HL-60/S4 (cell line): ENCODE data around the gene PRLH.

ENCODE experiments used
- in situ Hi-C: fragments of 300-500 bp; cut with MboI; formaldehyde crosslinking; loops from 2 replicates; pipeline ENCODE4 v1.14.3; 2022; ENCODE audit warnings: low sequenced_read_pairs

PRLH gene

DNA sequence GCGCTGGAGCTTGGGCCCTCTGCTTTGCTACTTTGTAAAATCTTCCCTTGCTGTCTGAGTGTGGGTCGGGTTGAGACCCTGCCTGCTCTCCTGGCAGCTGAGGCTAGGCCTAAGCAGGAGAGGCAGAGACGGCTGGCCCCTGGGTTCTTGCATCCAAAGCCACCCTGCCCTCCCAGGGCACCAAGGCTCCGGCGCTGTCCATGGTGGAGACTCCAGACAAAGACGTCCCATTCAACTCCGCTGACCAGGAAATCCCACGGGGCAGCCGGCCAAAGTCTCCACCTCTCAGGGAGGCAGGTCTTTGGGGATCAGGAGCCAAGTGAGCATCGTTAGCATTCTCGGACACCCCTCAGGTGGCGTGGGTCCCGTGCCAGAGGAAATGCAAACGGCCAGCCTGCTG is 2.6 kb upstream of the PRLH start:
- in situ Hi-C loops = no loop called here

DNA sequence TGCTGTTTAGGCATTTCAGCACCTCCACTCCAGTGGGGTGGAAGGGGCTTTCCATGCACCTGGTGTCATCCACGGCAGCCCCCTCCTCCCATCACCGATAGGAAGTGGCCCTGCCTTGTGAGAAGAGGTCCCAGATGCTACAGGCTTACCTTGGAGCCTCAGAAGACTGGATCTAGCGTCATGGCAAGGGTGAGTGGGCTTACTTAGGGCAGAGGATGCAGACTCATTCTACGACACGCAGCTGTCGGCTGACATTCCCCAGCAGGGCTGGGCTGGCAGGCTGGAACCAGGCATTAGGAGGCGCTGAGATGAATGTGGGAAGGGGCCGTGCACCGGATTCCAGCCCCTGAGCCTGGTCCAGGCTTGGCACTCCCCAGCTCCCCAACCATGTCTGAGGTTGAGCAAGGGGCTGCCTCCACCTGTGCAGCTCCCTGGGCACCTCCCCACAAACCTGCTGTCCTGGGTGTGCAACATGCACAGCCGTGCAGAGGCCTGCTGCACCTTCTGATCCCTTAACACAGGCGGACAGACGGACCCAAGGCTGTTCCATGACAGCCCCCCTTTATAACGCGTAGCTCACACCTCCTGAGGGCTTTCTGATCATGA is 1.7 kb upstream of the PRLH start:
- in situ Hi-C loops = no loop called here

DNA sequence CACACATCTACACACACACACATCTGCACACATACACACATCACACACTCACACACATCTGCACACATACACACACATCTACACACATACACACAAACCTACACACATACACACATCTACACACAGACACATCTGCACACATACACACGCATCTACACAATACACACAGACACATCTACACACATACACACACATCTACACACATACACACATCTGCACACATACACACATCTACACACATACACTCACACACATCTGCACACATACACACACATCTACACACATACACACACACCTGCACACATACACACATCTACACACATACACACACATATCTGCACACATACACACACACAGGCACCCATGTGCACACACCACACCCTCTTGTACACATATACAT is 400 bp upstream of the PRLH start:
- in situ Hi-C loops = no loop called here

DNA sequence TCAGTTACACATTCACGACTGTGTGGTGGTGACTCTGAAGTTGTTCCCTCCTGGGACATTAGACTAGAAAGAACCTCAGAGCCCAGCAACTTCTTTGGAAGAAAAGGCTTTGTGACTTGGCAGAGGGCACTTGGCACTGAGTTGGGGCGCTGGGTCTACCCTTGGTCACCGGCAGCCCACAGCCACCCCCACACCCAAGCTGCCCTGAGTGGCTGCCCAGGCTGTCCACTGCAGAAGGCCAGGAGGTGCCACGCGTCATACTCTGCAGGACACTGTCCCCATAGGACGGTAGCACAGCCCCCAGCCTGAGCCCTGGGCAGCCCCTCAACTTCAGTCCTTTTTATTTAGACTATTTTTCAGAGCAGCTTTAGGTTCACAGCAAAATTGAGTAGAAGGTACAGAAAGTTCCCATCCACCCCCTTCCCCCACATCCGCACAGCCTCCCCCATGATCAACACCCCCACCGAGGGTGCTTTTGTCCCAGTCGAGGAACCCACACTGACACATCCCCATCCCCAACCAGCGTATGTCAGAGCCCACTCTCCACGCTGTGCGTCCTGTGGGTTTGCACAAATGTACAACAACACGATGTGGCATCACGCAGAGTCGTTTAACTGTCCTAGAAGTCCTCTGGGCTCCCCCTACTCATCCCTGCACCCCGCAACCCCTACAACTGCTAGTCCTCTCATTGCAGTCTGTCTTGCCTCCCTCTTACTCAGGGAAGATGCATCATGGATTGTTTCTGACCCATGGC is 1.1 kb downstream of the PRLH start:
- in situ Hi-C loops = no loop called here

DNA sequence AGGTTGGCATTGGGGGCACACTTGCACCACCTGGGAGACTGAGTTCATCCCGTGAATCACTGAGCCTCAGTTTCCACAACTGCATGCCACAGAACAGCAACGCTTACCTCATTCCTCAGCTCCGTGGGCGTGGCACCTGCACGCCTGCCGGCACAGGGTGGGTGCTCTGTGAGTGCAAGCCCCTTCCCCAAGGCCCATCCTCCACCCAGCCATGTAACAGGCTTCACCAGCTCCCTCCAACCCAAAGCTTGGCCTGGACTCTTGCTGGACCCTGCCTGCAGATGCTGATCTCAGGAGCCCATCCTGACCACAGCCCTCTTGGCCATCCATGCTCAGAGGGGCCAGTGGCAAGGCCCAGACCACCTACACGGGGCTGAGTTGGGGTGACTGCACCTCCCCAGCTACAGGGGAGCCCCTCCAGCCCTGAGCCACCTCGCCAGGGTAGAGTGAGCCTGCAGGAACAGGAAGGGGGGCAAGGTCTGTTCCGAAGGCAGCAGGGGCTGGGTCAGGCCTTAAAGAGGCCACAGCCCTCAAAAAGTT is 1.8 kb downstream of the PRLH start:
- in situ Hi-C loops = no loop called here

DNA sequence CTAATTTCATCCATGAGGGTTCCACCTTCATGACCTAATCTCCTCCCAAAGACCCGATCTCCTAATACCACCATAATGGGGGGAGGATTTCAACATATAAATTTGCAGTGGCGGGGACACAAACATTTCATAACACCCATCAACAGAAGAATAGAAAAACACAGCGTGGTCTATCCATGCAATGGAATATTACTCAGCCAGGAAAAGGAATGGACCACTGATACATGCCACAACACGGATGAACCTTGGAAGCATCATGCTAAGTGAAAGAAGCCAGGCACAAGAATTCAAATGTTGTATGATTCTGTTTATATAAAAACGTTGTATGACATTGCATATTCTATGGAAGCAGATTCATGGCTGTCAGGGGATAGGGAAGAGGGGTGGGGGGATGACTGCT is 2.7 kb downstream of the PRLH start:
- in situ Hi-C loops = no loop called here

DNA sequence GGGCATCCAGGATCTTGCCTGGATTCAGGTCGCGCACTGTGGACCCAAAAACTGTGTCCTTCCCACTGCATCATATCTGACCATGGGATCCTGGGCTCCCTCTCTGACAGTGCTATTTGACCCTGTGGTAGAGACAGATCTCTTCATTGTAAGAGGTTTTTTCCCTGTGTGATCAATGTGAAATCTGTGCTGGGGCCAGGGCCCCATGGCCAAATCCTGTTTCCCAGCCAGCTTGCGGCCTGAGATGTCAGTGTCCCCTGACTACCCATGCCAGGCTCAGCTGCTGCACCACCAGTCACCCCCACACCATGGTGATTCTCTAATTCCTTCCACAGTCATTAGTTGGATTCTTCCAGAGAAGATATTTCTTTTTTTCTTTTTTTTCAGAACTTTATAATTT is 3.5 kb downstream of the PRLH start:
- in situ Hi-C loops = loop anchor here (10.0 kb wide), 1 partner anchor 55 kb away; no protein-coding TSS in a partner anchor

DNA sequence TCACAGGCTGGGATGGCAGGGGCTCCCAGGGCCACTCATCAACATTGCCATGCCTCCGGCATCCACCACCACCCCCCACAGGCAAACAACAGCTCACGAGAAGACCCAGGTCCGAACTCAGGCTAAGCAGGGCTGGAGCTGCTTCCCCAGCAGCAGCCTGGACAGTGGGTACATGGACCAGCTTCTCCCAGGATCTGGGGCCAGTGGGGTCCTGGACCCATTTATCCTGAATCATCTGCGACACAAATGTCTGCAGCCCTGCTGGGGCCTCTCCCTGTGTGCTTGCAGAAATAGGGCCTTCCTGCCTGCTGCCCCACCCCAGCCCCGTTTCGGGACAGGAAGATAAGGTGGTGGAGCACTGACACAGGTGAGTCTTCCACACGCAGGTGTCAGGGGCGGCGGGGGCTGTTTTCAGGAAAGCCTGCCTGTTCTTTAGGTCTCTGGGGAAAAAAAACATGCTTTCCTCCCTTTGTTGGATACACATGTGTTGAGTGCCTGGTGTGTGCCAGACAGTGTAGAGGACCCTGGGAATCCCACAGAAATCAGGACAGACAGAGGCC is 4.5 kb downstream of the PRLH start:
- in situ Hi-C loops = loop anchor here (10.0 kb wide), 1 partner anchor 56 kb away; no protein-coding TSS in a partner anchor

DNA sequence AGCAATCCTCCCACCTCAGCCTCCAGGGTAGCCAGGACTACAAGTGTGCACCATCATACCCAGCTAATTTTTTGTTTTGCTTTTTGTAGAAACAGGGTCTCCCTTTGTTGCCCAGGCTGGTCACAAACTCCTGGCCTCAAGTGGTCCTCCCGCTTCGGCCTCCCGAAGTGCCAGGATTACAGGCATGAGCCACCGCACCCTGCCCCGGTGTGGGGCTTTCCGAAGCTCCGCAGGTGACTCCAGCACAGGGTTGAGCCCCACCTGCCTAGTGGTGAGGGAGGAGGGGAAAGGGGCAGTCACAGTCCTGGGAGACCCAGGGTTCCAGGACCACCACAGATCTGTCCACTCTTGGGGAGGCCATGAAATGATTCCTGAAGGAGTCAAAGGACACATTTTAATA is 5.2 kb downstream of the PRLH start:
- in situ Hi-C loops = loop anchor here (10.0 kb wide), 1 partner anchor 57 kb away; no protein-coding TSS in a partner anchor

DNA sequence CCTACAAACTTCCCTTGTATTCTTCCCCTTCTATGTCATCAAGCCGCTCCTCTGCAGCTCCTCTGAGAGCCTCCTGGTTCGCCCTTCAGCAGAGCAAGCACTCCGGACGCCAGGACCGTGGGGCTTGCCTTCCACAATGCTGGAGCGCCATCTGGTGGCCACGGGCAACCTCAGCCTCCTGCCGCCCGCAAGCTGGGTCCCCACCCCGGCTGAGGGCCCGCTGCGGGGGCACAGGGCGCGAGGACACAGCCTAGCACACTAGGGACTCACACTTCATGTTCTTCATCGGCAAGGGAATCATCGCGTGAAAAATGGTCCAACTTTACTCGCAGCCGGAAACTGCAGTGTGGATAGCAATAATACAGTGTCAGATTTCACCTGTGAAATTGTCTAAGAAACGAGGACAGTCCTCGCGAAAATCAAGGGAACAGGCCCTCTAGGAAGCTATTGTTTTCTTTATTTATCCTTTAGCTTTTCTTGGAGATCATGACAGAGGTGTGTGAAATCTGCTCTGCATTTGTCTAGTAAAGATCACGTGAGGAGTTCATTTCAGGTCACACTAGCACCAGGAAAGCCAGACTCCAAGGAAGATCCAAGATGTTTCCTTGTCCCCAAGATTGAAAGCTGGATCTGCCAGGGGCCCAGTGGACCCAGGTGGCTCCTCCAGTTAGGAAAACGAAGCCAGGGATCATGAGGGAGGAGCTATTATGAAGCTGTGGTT is 5.8 kb downstream of the PRLH start:
- in situ Hi-C loops = loop anchor here (10.0 kb wide), 1 partner anchor 57 kb away; no protein-coding TSS in a partner anchor

DNA sequence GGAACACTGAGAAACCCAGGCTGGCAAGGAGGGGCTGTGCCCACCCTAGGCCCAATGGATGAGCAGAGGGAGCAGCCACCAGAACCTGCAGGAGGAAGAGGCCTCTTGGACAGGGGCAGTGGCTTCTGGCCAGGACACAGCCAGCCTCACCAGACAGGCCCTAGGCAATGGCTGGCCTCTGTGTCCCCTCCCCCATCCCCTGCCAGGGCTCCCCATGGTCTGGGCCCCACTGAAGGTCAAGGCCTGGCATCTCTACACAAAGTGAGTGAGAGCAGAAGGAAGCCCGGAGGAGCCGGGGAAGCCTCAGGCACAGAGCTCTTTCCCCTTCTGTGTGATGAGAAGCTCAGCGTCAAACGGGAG is 6.3 kb downstream of the PRLH start:
- in situ Hi-C loops = loop anchor here (10.0 kb wide), 1 partner anchor 58 kb away; no protein-coding TSS in a partner anchor

DNA sequence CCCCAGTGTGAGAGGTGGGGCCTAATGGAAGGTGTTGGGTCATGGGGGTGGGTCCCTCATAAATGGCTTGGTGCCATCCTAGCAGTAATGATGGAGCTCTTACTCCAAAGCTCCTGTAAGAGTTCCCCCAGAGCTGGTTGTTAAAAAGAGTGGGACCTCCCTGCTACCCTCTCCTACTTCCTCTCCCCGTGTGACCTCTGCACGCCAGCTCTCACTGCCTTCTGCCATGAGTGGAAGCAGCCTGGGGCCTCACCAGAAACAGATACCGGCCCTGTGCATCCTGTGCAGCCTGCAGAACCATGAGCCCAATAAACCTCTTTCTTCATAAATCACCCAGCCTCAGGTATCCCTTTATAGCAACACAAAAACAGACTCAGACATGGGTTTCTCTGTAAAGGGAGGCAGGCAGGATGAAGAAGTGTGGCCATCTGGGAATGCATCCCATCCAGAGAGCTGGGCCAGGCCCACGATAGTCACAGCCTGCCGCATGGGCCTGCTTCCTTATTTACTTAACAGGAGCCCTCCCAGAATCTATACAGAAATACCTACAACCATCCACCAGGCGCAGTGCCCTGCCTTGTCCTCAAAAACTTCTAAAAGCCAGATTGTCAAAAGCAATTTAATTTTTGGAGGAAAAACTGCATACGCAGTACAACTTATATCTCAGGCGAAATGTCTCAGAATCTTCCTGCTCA is 7.5 kb downstream of the PRLH start:
- in situ Hi-C loops = loop anchor here (10.0 kb wide), 1 partner anchor 59 kb away; no protein-coding TSS in a partner anchor

DNA sequence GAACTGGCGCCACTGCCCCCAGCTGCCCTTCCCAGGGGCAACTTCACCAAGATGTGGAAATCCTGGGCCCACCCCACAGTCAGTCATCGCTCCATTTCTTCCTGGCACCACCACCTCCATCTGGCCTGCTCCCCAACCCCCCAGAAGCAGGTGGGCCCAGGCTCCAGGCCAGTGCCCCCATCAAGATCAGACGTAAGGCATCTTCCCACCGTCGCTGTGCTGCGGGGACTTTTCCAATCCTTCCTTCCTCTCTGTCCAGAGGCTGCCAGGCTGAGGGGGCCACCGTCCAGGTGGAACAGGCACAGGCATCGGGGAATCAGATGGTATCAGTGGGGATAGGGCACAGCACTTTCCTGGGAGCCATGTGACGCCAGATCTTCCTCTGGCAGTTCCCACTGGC is 8.1 kb downstream of the PRLH start:
- in situ Hi-C loops = loop anchor here (10.0 kb wide), 1 partner anchor 60 kb away; no protein-coding TSS in a partner anchor

DNA sequence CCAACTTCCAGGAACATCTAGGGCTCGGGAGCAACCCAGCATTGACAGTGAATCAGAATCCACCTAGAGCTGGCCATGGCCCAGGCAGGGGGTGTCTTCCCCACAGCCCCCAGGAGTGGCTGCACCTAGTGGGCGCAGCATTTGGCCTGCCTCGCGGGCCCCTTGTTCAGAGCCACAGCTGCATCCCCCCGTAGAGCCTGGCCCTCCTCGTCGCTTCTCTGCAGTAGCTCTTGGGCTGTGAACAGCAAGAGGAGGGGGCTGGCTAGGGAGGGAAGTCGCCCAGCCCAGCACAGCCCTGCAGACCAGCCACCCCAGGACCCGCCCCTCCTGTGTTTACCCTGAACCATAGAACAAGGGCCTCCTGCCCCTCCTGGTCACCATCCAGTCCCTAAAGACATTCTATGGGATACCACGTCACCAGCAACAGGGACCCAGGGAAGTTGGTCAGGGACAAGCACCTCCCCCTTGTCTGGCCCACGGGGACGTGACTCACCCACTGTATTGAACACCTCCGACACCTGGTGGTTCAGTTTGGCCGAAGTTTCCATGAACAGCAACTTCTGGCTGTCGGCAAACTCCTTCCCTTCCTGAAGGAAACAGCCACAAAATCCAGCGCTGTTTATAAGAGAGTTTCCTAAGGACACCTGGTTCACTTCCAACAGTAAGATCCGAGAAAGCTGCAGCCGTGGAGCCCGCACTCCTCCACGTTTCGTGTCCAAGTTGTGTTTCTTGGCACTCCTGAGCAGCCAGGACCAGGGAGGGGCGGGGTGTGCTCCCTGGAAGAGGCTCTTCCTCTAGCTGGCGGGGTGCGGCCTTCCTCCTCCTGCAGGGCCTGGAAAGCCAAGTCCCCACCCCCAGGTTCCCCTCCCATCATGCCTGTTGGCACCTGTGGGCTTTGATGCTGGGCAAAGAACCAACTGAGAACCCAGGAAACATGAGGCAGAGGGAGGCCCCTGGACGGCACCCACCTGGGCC is 8.8 kb downstream of the PRLH start:
- in situ Hi-C loops = loop anchor here (10.0 kb wide), 1 partner anchor 60 kb away; no protein-coding TSS in a partner anchor

DNA sequence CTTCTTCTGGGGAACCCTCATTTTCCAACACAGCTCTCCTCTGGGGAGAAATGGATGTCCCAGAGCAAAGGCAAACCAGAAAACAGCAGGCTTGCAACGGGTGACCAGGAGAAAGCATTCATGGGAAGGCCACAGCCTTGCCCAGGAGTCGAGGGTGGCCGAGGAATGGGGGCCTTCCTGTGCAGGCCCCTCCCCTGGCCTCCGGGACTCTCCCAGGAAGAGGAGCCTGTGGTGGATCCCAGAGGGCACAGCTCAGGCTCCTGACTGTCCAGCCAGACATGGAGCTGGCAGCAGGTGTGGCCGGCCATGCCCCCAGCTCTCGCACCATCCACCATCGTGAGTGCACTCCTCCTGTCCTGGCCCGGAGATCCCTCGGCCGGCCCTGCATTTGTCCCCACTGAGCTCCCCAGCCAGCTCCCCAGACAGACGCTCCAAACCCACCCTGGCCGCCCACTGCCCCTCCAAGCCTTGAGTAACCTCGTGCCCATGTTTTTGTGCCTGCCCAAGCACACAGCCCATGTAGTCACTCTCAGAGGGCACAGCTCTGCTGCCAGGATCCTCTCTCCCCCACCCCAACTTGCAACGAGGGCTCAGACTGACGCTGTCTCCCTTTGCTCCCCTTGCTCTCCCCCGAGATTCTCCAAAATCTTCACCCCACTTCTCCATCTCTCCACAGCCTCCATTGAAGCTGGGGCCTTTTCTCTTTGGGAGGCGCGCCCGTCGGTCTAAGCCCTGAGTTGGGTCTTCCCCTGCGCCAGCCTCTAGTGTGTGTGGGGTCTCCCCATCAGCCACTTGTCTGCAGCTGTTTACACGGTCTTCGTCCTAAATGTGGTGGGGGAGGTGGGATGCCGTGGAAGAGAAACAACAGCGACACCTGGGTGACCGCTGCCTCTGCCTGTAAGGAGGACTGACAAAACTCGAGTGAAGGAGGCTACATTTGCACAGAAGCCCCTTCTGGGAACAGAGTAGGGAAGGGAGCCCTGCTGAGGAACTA is 9.8 kb downstream of the PRLH start:
- in situ Hi-C loops = loop anchor here (10.0 kb wide), 1 partner anchor 61 kb away; no protein-coding TSS in a partner anchor

DNA sequence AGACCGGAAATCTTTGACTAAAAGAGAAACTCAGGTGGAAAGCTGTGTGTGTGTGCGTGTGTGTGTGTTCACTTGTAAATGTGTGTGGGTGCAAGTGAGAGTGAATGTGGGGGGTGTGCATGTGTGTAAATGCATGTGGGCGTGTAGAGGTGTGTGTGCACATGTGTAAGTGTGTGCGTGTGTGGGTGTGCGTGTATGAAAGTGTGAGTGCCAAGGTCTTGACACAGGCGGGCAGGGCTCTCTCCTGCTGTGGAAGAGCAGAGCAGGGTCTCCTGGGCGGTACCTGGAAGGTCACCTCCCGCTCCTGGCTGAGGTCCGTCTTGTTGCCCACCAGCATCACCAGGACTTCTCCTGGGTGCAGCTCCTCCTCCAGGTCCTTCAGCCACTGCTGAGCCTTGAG is 10.6 kb downstream of the PRLH start:
- in situ Hi-C loops = loop anchor here (10.0 kb wide), 1 partner anchor 62 kb away; no protein-coding TSS in a partner anchor

DNA sequence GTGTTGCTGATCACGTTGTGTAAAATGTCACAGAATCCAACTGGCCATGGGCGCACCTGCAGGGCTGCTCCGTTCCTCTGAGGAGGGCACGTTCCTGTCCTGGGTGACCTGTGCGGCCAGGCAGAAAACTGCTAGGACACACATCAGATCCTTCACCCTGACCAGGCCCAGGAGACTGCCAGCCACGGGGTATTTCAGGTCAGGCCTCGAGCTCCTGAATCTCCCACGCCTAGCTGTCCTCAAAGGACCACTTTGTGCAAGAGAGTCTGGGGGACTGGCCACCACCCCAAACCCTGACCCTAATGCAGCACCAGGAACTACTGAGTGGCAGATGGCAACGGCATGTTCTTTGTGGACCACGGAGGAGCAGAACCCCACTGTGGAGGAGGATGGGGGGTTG is 11.1 kb downstream of the PRLH start:
- in situ Hi-C loops = loop anchor here (10.0 kb wide), 1 partner anchor 63 kb away; no protein-coding TSS in a partner anchor
